K562 (cell line): ENCODE results near the gene DNM1. TPM values are rescaled to one million over a fixed set of nuclear protein-coding genes. Genes with fewer than 3 reads are reported as not detected.
A peak's percentile ranks its signal among the peaks of the same experiment; 100 is the strongest.

ENCODE experiments used
- DDX20 ChIP-seq: fragments of 450-650 bp; IDR thresholded peaks from 2 replicates; pipeline ENCODE4 v1.6.1; 2016; ENCODE audit warnings: missing genetic modification characterization, low read depth, mild to moderate bottlenecking, missing compliant biosample characterization, moderate library complexity
- GABPB2 ChIP-seq: fragments of 250-450 bp; sonication (Bioruptor Pico); conservative IDR thresholded peaks from 2 replicates; pipeline ENCODE4 v1.5.1; 2021; ENCODE audit warnings: mild to moderate bottlenecking
- HNRNPL ChIP-seq: fragments of 200-400 bp; formaldehyde crosslinking; IDR thresholded peaks from 2 replicates; pipeline ENCODE4 v1.6.1; 2017; ENCODE audit warnings: low read depth, mild to moderate bottlenecking, low read length
- MECOM ChIP-seq: fragments of 250-450 bp; sonication (Bioruptor Pico); IDR thresholded peaks from 2 replicates; pipeline ENCODE4 v1.8.0; 2022; ENCODE audit warnings: inconsistent platforms
- POLR2AphosphoS2 ChIP-seq: IDR thresholded peaks from 2 replicates; pipeline ENCODE4 v1.6.1; 2012; ENCODE audit warnings: low read length, improper control_type of control experiment
- RFX7 ChIP-seq: fragments of 250-450 bp; sonication (Bioruptor Pico); IDR thresholded peaks from 2 replicates; pipeline ENCODE4 v1.5.1; 2021; ENCODE audit warnings: mild to moderate bottlenecking
- ZNF12 ChIP-seq: sonication (generic); formaldehyde crosslinking; IDR thresholded peaks from 2 replicates; pipeline ENCODE4 v1.4.0; 2020; ENCODE audit warnings: mild to moderate bottlenecking, missing genetic modification reagents
- ZNF384 ChIP-seq: IDR thresholded peaks from 2 replicates; pipeline ENCODE4 v1.6.1; 2012; ENCODE audit warnings: low read depth, low read length, improper control_type of control experiment
- polyA plus RNA-seq, 8 experiments: library from polyadenylated mRNA; depleted of rRNA in 4 of 8; stranded (reverse) in 5 of 8; unstranded in 3 of 8; fragments of >200 nt; fragmentation: Nextera tagmentation in 2 of 8; fragmentation: Illumina TruSeq in 1 of 8; extraction: Ambion mirVana in 2 of 8; extraction: Trizol in 1 of 8; gene quantifications; 2 replicates each; pipeline versions ENCODE4 v1.2.1 to v1.2.3, GENCODE V29; 2011 to 2014; ENCODE audit warnings: inconsistent platforms in 1 of 8, missing spikeins in 1 of 8
- total RNA-seq, 7 experiments: library from RNA; depleted of rRNA in 6 of 7; stranded (reverse); fragments of >200 nt in 6 of 7; fragmentation: Illumina TruSeq in 2 of 7; extraction: Trizol in 2 of 7; gene quantifications; 2 replicates each; pipeline versions ENCODE4 v1.2.1 to v1.2.3, GENCODE V29; 2011 to 2021; ENCODE audit warnings: low replicate concordance in 1 of 7
- TF ChIP-seq, protein P1 (sequence below): sonication (generic); formaldehyde crosslinking; IDR thresholded peaks from 2 replicates; pipeline ENCODE4 v1.8.0; 2022; ENCODE audit warnings: missing genetic modification reagents, mild to moderate bottlenecking, borderline replicate concordance
- TF ChIP-seq, protein P2 (sequence below): fragments of 250-450 bp; sonication (Bioruptor Pico); IDR thresholded peaks from 2 replicates; pipeline ENCODE4 v1.5.0; 2021
- TF ChIP-seq, protein P3 (sequence below): fragments of 450-650 bp; IDR thresholded peaks from 2 replicates; pipeline ENCODE4 v1.6.1; 2014; ENCODE audit warnings: low read depth, mild to moderate bottlenecking, moderate library complexity, borderline replicate concordance
- TF ChIP-seq, protein P4 (sequence below), 2 experiments: IDR thresholded peaks; 2 replicates each; pipeline ENCODE4 v1.6.1; 2012; ENCODE audit warnings: improper control_type of control experiment in 2 of 2, low read depth in 2 of 2, low read length in 2 of 2, borderline replicate concordance in 1 of 2
- TF ChIP-seq, protein P5 (sequence below): fragments of 200-400 bp; formaldehyde crosslinking; IDR thresholded peaks from 2 replicates; pipeline ENCODE4 v1.6.1; 2017; ENCODE audit warnings: mild to moderate bottlenecking, low read depth, low read length, moderate library complexity
- TF ChIP-seq, protein P6 (sequence below): sonication (generic); formaldehyde crosslinking; IDR thresholded peaks from 2 replicates; pipeline ENCODE4 v1.8.0; 2022; ENCODE audit warnings: missing genetic modification reagents, mild to moderate bottlenecking, borderline replicate concordance

Gene DNM1
- total and polyA plus RNA-seq, 9 of the 15 experiments (the other 6 are each of a cell fraction or from before 2014, with no cell fraction given) = 0.39 to 23.1 (median 9.1) TPM

DNA sequence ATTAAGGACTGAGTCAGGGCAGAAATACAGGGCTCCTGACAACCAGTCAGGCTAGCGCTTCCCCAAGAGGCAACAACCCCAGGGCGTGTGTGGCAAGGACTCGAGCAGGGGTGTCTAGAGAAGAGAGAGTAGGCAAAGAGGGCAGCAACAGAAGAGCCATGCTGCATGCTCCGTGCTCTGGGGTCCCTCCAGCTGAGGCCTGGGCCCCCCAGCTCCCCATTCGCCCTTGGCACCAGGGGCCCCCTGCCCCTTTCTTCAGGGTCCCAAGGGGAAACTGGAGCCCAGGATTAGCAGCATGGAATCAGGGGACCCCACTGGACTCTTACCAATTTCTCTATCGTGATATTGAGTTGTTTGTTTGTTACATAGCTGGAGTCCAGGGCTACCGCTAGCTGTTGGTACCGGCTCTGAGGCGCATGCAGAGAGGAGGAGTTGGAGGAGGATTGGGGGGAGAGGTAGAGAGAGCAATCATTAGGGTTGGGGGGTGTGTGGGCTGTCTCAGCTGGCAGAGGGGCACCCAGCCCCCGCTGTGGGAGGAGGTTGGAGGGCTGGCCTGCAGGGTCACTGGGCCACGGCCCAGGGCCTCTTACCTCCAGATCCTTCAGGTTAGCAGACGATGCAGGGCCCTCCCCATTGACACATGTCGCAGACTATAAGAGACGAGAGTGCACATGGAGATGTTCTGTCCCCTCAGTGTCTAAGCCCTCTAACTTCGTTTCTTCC is 63.9 kb downstream of the DNM1 start (continued):
- TF ChIP-seq POLR2AphosphoS2 (0 out of 2 replicates have a peak, but pooled peaks have one; percentile 46), HNRNPL (no peak), ZNF12 (CRISPR knock-in tag) (no peak), ZNF384 (no peak), GABPB2 (CRISPR knock-in tag) (no peak), DDX20 (tag) (no peak), RFX7 (CRISPR knock-in tag) (no peak), MECOM (CRISPR knock-in tag) (no peak)
- TF ChIP-seq, protein P1, sequence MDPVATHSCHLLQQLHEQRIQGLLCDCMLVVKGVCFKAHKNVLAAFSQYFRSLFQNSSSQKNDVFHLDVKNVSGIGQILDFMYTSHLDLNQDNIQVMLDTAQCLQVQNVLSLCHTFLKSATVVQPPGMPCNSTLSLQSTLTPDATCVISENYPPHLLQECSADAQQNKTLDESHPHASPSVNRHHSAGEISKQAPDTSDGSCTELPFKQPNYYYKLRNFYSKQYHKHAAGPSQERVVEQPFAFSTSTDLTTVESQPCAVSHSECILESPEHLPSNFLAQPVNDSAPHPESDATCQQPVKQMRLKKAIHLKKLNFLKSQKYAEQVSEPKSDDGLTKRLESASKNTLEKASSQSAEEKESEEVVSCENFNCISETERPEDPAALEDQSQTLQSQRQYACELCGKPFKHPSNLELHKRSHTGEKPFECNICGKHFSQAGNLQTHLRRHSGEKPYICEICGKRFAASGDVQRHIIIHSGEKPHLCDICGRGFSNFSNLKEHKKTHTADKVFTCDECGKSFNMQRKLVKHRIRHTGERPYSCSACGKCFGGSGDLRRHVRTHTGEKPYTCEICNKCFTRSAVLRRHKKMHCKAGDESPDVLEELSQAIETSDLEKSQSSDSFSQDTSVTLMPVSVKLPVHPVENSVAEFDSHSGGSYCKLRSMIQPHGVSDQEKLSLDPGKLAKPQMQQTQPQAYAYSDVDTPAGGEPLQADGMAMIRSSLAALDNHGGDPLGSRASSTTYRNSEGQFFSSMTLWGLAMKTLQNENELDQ (CRISPR knock-in tag) = no peak
- TF ChIP-seq, protein P2, sequence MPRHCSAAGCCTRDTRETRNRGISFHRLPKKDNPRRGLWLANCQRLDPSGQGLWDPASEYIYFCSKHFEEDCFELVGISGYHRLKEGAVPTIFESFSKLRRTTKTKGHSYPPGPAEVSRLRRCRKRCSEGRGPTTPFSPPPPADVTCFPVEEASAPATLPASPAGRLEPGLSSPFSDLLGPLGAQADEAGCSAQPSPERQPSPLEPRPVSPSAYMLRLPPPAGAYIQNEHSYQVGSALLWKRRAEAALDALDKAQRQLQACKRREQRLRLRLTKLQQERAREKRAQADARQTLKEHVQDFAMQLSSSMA (CRISPR knock-in tag) = no peak
- TF ChIP-seq, protein P3, sequence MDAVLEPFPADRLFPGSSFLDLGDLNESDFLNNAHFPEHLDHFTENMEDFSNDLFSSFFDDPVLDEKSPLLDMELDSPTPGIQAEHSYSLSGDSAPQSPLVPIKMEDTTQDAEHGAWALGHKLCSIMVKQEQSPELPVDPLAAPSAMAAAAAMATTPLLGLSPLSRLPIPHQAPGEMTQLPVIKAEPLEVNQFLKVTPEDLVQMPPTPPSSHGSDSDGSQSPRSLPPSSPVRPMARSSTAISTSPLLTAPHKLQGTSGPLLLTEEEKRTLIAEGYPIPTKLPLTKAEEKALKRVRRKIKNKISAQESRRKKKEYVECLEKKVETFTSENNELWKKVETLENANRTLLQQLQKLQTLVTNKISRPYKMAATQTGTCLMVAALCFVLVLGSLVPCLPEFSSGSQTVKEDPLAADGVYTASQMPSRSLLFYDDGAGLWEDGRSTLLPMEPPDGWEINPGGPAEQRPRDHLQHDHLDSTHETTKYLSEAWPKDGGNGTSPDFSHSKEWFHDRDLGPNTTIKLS = no peak
- TF ChIP-seq, protein P4, sequence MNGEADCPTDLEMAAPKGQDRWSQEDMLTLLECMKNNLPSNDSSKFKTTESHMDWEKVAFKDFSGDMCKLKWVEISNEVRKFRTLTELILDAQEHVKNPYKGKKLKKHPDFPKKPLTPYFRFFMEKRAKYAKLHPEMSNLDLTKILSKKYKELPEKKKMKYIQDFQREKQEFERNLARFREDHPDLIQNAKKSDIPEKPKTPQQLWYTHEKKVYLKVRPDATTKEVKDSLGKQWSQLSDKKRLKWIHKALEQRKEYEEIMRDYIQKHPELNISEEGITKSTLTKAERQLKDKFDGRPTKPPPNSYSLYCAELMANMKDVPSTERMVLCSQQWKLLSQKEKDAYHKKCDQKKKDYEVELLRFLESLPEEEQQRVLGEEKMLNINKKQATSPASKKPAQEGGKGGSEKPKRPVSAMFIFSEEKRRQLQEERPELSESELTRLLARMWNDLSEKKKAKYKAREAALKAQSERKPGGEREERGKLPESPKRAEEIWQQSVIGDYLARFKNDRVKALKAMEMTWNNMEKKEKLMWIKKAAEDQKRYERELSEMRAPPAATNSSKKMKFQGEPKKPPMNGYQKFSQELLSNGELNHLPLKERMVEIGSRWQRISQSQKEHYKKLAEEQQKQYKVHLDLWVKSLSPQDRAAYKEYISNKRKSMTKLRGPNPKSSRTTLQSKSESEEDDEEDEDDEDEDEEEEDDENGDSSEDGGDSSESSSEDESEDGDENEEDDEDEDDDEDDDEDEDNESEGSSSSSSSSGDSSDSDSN (IDR thresholded peaks at IDR 0.05; ENCODE audit: borderline replicate concordance in 1 of 2, low read depth in 2 of 2, low read length in 2 of 2) = no peak
- TF ChIP-seq, protein P5, sequence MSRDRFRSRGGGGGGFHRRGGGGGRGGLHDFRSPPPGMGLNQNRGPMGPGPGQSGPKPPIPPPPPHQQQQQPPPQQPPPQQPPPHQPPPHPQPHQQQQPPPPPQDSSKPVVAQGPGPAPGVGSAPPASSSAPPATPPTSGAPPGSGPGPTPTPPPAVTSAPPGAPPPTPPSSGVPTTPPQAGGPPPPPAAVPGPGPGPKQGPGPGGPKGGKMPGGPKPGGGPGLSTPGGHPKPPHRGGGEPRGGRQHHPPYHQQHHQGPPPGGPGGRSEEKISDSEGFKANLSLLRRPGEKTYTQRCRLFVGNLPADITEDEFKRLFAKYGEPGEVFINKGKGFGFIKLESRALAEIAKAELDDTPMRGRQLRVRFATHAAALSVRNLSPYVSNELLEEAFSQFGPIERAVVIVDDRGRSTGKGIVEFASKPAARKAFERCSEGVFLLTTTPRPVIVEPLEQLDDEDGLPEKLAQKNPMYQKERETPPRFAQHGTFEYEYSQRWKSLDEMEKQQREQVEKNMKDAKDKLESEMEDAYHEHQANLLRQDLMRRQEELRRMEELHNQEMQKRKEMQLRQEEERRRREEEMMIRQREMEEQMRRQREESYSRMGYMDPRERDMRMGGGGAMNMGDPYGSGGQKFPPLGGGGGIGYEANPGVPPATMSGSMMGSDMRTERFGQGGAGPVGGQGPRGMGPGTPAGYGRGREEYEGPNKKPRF = no peak
- TF ChIP-seq, protein P6, sequence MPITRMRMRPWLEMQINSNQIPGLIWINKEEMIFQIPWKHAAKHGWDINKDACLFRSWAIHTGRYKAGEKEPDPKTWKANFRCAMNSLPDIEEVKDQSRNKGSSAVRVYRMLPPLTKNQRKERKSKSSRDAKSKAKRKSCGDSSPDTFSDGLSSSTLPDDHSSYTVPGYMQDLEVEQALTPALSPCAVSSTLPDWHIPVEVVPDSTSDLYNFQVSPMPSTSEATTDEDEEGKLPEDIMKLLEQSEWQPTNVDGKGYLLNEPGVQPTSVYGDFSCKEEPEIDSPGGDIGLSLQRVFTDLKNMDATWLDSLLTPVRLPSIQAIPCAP (CRISPR knock-in tag) = no peak
- TF ChIP-seq, all 486 proteins: peak for 3
